GM12878 (cell line): Measurements from ENCODE around the gene AEBP2. TPM values are rescaled to one million over a fixed set of nuclear protein-coding genes. Genes with fewer than 3 reads are reported as not detected.

Experiments used
- ASH2L ChIP-seq: fragments of 300-600, 200-600 bp; sonication (generic); IDR thresholded peaks from 2 replicates; pipeline ENCODE4 v1.6.1; 2017; ENCODE audit warnings: low read depth, mild to moderate bottlenecking, borderline replicate concordance
- BCL11A ChIP-seq: IDR thresholded peaks from 2 replicates; pipeline ENCODE4 v1.6.1; 2011; ENCODE audit warnings: low read depth, low read length
- CBX3 ChIP-seq: fragments of 200-600 bp; sonication (generic); IDR thresholded peaks from 2 replicates; pipeline ENCODE4 v1.6.1; 2016; ENCODE audit warnings: low read depth, borderline replicate concordance
- DPF2 ChIP-seq: fragments of 450-650 bp; IDR thresholded peaks from 2 replicates; pipeline ENCODE4 v1.6.1; 2017; ENCODE audit warnings: mild to moderate bottlenecking
- EED ChIP-seq: sonication (generic); IDR thresholded peaks from 2 replicates; pipeline ENCODE4 v1.6.1; 2016; ENCODE audit warnings: antibody characterized with exemption, low read depth
- GABPA ChIP-seq: IDR thresholded peaks from 2 replicates; pipeline ENCODE4 v1.6.1; 2014; ENCODE audit warnings: antibody characterized with exemption, low read depth, mild to moderate bottlenecking, inconsistent platforms
- IKZF2 ChIP-seq, 2 experiments: fragments of 450-650 bp; IDR thresholded peaks; 2 replicates each; pipeline ENCODE4 v1.6.1; 2017; ENCODE audit warnings: mild to moderate bottlenecking in 2 of 2, moderate library complexity in 2 of 2
- KAT2A ChIP-seq: conservative IDR thresholded peaks from 2 replicates; pipeline ENCODE4 v1.6.1; 2011; ENCODE audit warnings: low read depth, low read length; ENCODE audit not compliant: control insufficient read depth
- NFYB ChIP-seq: IDR thresholded peaks from 2 replicates; pipeline ENCODE4 v1.6.1; 2011; ENCODE audit warnings: low read depth, mild to moderate bottlenecking, low read length, improper control_type of control experiment, moderate library complexity; ENCODE audit not compliant: insufficient read depth
- NR2F1 ChIP-seq: fragments of 450-650 bp; conservative IDR thresholded peaks from 2 replicates; pipeline ENCODE4 v1.6.1; 2017; ENCODE audit warnings: mild to moderate bottlenecking
- PAX8 ChIP-seq: fragments of 450-650 bp; IDR thresholded peaks from 2 replicates; pipeline ENCODE4 v1.6.1; 2017; ENCODE audit warnings: mild to moderate bottlenecking, moderate library complexity
- POLR2A ChIP-seq: IDR thresholded peaks from 2 replicates; pipeline ENCODE4 v1.6.1; 2011; ENCODE audit warnings: low read depth, mild to moderate bottlenecking, low read length
- RAD21 ChIP-seq: IDR thresholded peaks from 2 replicates; pipeline ENCODE4 v1.6.1; 2011; ENCODE audit warnings: mild to moderate bottlenecking, low read depth, low read length, moderate library complexity; ENCODE audit not compliant: insufficient read depth
- RB1 ChIP-seq: fragments of 450-650 bp; formaldehyde crosslinking; IDR thresholded peaks from 2 replicates; pipeline ENCODE4 v1.6.1; 2017; ENCODE audit warnings: mild to moderate bottlenecking, borderline replicate concordance
- RCOR1 ChIP-seq: conservative IDR thresholded peaks from 2 replicates; pipeline ENCODE4 v1.6.1; 2012; ENCODE audit warnings: low read depth, low read length, improper control_type of control experiment
- SKIL ChIP-seq: fragments of 450-650 bp; IDR thresholded peaks from 2 replicates; pipeline ENCODE4 v1.6.1; 2017; ENCODE audit warnings: mild to moderate bottlenecking, low read depth, inconsistent platforms; ENCODE audit not compliant: poor library complexity, severe bottlenecking
- SMC3 ChIP-seq: IDR thresholded peaks from 2 replicates; pipeline ENCODE4 v1.6.1; 2011; ENCODE audit warnings: low read length, improper control_type of control experiment, borderline replicate concordance
- TAF1 ChIP-seq: IDR thresholded peaks from 2 replicates; pipeline ENCODE4 v1.6.1; 2011; ENCODE audit warnings: mild to moderate bottlenecking, low read depth, low read length, borderline replicate concordance
- USF1 ChIP-seq: IDR thresholded peaks from 2 replicates; pipeline ENCODE4 v1.6.1; 2011; ENCODE audit warnings: borderline replicate concordance, low read depth, mild to moderate bottlenecking, moderate library complexity, mixed read lengths, low read length; ENCODE audit not compliant: insufficient read depth; ENCODE audit errors: extremely low read length
- WRNIP1 ChIP-seq: IDR thresholded peaks from 2 replicates; pipeline ENCODE4 v1.6.1; 2011; ENCODE audit warnings: low read depth, low read length, improper control_type of control experiment, borderline replicate concordance
- ZBED1 ChIP-seq: IDR thresholded peaks from 2 replicates; pipeline ENCODE4 v1.6.1; 2016; ENCODE audit warnings: borderline replicate concordance
- ZBTB40 ChIP-seq: fragments of 450-650 bp; IDR thresholded peaks from 2 replicates; pipeline ENCODE4 v1.6.1; 2016; ENCODE audit warnings: mild to moderate bottlenecking, moderate library complexity, borderline replicate concordance
- ZNF24 ChIP-seq: fragments of 450-650 bp; IDR thresholded peaks from 2 replicates; pipeline ENCODE4 v1.6.1; 2017; ENCODE audit warnings: antibody characterized with exemption, mild to moderate bottlenecking
- ZSCAN29 ChIP-seq: fragments of 450-650 bp; IDR thresholded peaks from 2 replicates; pipeline ENCODE4 v1.6.1; 2017; ENCODE audit warnings: mild to moderate bottlenecking, moderate library complexity
- polyA plus RNA-seq, 11 experiments: library from polyadenylated mRNA; depleted of rRNA in 4 of 11; unstranded in 6 of 11; stranded (reverse) in 5 of 11; fragments of >200 nt; fragmentation: Nextera tagmentation in 4 of 11; fragmentation: Illumina TruSeq in 1 of 11; extraction: Ambion mirVana in 4 of 11; extraction: Trizol in 1 of 11; gene quantifications; 1 replicate in 1 of 11; 2 replicates in 10 of 11; pipeline versions ENCODE4 v1.2.1 to v1.2.3, GENCODE V29; 2011 to 2016; ENCODE audit warnings: inconsistent platforms in 2 of 11, missing spikeins in 2 of 11, low read depth in 1 of 11
- total RNA-seq, 4 experiments: library from RNA; depleted of rRNA in 3 of 4; stranded (reverse); fragments of >200 nt in 3 of 4; fragmentation: Illumina TruSeq in 1 of 4; extraction: Trizol in 1 of 4; gene quantifications; 2 replicates each; pipeline versions ENCODE4 v1.2.1 to v1.2.3, GENCODE V29; 2013 to 2021

The AEBP2 gene
- total and polyA plus RNA-seq, 10 of the 15 experiments (the other 5 are each of a cell fraction or from before 2014, with no cell fraction given), result 17.6 to 126 (median 44.8) TPM

- TF ChIP-seq RB1 (peak; percentile 50; the same call in 1 of the 2 replicates), WRNIP1 (no peak), ZBED1 (0 out of 2 replicates have a peak, but pooled peaks have one; percentile 20), IKZF2 (IDR thresholded peaks at IDR 0.05) (peak in 1 of 2 experiments; percentile 20; a peak in 1 of 4 replicates), SKIL (peak; percentile 33), ASH2L (peak; percentile 70; the same call in 1 of the 2 replicates), NFYB (no peak), ZBTB40 (peak; percentile 30; the same call in 1 of the 2 replicates), DPF2 (0 out of 2 replicates have a peak, but pooled peaks have one; percentile 73), ZNF24 (no peak), RAD21 (no peak), SMC3 (0 out of 2 replicates have a peak, but pooled peaks have one; percentile 8), NR2F1 (no peak), RCOR1 (no peak), KAT2A (no peak), POLR2A (peak; percentile 81), PAX8 (no peak), EED (no peak), USF1 (no peak), GABPA (no peak), BCL11A (0 out of 2 replicates have a peak, but pooled peaks have one; percentile 4), TAF1 (0 out of 2 replicates have a peak, but pooled peaks have one; percentile 52), ZSCAN29 (0 out of 2 replicates have a peak, but pooled peaks have one; percentile 3), CBX3 (no peak)
Observed at GRCh38 chr12:19439059-19440018, at the start of gene AEBP2 (continued).
